GM12878 (cell line): ENCODE data around the gene DPF3. TPM values are rescaled to one million over a fixed set of nuclear protein-coding genes. Genes with fewer than 3 reads are reported as not detected.

Source experiments
- ATAC-seq: fragments of 200-7000 bp; cut with Tn5 transposase; 3 replicates; pipeline ENCODE4 v1.9.1; 2020; ENCODE audit warnings: mild to moderate bottlenecking, moderate library complexity
- BruUV-seq: library from RNA; stranded (reverse); fragments of 400-500 nt; replicated peaks from 2 replicates; lab custom pipeline; 2021; lab: Mats Ljungman, UMichigan
- CTCF ChIA-PET: fragments of 300-600 bp; sonication (Branson Sonifier 250); formaldehyde crosslinking; extraction: SDS; loops from one replicate; lab custom pipeline; 2021; ENCODE audit warnings: inconsistent platforms; lab: Yijun Ruan, JAX
- POLR2A ChIA-PET: fragments of 350-600 bp; formaldehyde crosslinking; extraction: SDS; loops from one replicate; lab custom pipeline; 2021; ENCODE audit warnings: inconsistent platforms; lab: Charles Lee
- RAD21 ChIA-PET: fragments of 300-600 bp; sonication (Branson Sonifier 250); formaldehyde crosslinking; loops from one replicate; lab custom pipeline; 2023; ENCODE audit warnings: antibody characterized with exemption; ENCODE audit not compliant: unreplicated experiment; lab: Charles Lee
- SMC1A ChIA-PET: fragments of 300-600 bp; sonication (Branson Sonifier 250); formaldehyde crosslinking; loops from one replicate; lab custom pipeline; 2023; ENCODE audit not compliant: unreplicated experiment, uncharacterized antibody; lab: Charles Lee
- DNase-seq: peaks from one replicate; pipeline ENCODE4 v3.0.0-alpha.2; 2011; ENCODE audit warnings: low read depth, low spot score
- FAIRE-seq: peaks from 3 replicates; lab custom pipeline; 2011; peaks lifted over from hg19 to GRCh38; lab: Jason Lieb, UNC
- H2AFZ ChIP-seq: 2 replicates; pipeline ENCODE4 v1.6.0; 2011; ENCODE audit warnings: low read depth, low read length, control low read depth; ENCODE audit not compliant: control insufficient read depth
- H3K27ac ChIP-seq: 2 replicates; pipeline ENCODE4 v1.5.1; 2011; ENCODE audit warnings: control low read depth; ENCODE audit not compliant: control insufficient read depth, insufficient read depth
- H3K27me3 ChIP-seq, 2 experiments: replicated peaks in 1 of 2; 2 replicates each; pipeline versions ENCODE4 v1.6.0 to v1.6.1; 2011; ENCODE audit warnings: low read length in 1 of 2; ENCODE audit not compliant: control insufficient read depth in 2 of 2, insufficient read depth in 2 of 2
- H3K36me3 ChIP-seq, 2 experiments: 2 replicates each; pipeline ENCODE4 v1.5.1; 2011; ENCODE audit warnings: low read length in 1 of 2; ENCODE audit not compliant: control insufficient read depth in 2 of 2, insufficient read depth in 2 of 2
- H3K4me1 ChIP-seq: 2 replicates; pipeline ENCODE4 v1.6.1; 2011; ENCODE audit warnings: mild to moderate bottlenecking, low read length, moderate library complexity, mixed read lengths; ENCODE audit not compliant: control insufficient read depth, insufficient read depth
- H3K4me2 ChIP-seq: 2 replicates; pipeline ENCODE4 v1.6.0; 2011; ENCODE audit warnings: control low read depth; ENCODE audit not compliant: control insufficient read depth, insufficient read depth
- H3K4me3 ChIP-seq: fragments of 200-600 bp; sonication (generic); 2 replicates; pipeline ENCODE4 v1.5.1; 2016
- H3K79me2 ChIP-seq: 2 replicates; pipeline ENCODE4 v1.6.0; 2011; ENCODE audit warnings: low read length; ENCODE audit not compliant: control insufficient read depth, insufficient read depth
- H3K9ac ChIP-seq: 2 replicates; pipeline ENCODE4 v1.8.0; 2011; ENCODE audit warnings: low read length, control low read depth, mixed read lengths; ENCODE audit not compliant: control insufficient read depth, insufficient read depth
- H3K9me3 ChIP-seq: replicated peaks from 3 replicates; pipeline ENCODE4 v1.5.1; 2011; ENCODE audit warnings: mild to moderate bottlenecking, low read length; ENCODE audit not compliant: control insufficient read depth, insufficient read depth
- H4K20me1 ChIP-seq: 2 replicates; pipeline ENCODE4 v1.6.0; 2011; ENCODE audit not compliant: control insufficient read depth, insufficient read depth
- ASH2L ChIP-seq: fragments of 300-600, 200-600 bp; sonication (generic); IDR thresholded peaks from 2 replicates; pipeline ENCODE4 v1.6.1; 2017; ENCODE audit warnings: low read depth, mild to moderate bottlenecking, borderline replicate concordance
- CBX3 ChIP-seq: fragments of 200-600 bp; sonication (generic); IDR thresholded peaks from 2 replicates; pipeline ENCODE4 v1.6.1; 2016; ENCODE audit warnings: low read depth, borderline replicate concordance
- CEBPZ ChIP-seq: fragments of 150-350 bp; IDR thresholded peaks from 2 replicates; pipeline ENCODE4 v1.6.1; 2016; ENCODE audit warnings: low read depth, low read length
- IRF5 ChIP-seq: fragments of 450-650 bp; IDR thresholded peaks from 2 replicates; pipeline ENCODE4 v1.6.1; 2017; ENCODE audit warnings: borderline replicate concordance
- RELB ChIP-seq: fragments of 450-650 bp; IDR thresholded peaks from 2 replicates; pipeline ENCODE4 v1.6.1; 2017; ENCODE audit warnings: low read depth, mild to moderate bottlenecking, moderate library complexity
- SMC3 ChIP-seq: IDR thresholded peaks from 2 replicates; pipeline ENCODE4 v1.6.1; 2011; ENCODE audit warnings: low read length, improper control_type of control experiment, borderline replicate concordance
- USF1 ChIP-seq: IDR thresholded peaks from 2 replicates; pipeline ENCODE4 v1.6.1; 2011; ENCODE audit warnings: borderline replicate concordance, low read depth, mild to moderate bottlenecking, moderate library complexity, mixed read lengths, low read length; ENCODE audit not compliant: insufficient read depth; ENCODE audit errors: extremely low read length
- ZBTB11 ChIP-seq: fragments of 450-650 bp; formaldehyde crosslinking; IDR thresholded peaks from 2 replicates; pipeline ENCODE4 v1.5.0; 2022; ENCODE audit warnings: mild to moderate bottlenecking, missing genetic modification characterization
- ZNF274 ChIP-seq: IDR thresholded peaks from one replicate; pipeline ENCODE4 v1.8.0; 2011; ENCODE audit not compliant: insufficient read length, insufficient read depth
- WGBS: methylation state at CpG from one replicate; pipeline ENCODE4 v1.1.6; 2016; ENCODE audit warnings: low lambda C conversion rate; ENCODE audit not compliant: insufficient replicate concordance, insufficient coverage; ENCODE audit errors: missing lambda C conversion rate; 5-methylcytosine and 5-hydroxymethylcytosine counted together
- in situ Hi-C: fragments of 300-500 bp; cut with MboI; formaldehyde crosslinking; loops from 9 replicates; pipeline ENCODE4 v1.14.3; 2018; ENCODE audit warnings: mixed read lengths
- intact Hi-C: fragments of 100-400 bp; cut with micrococcal nuclease; formaldehyde crosslinking; loops from one replicate; pipeline ENCODE4 v1.14.2; 2022; ENCODE audit not compliant: unreplicated experiment
- polyA plus RNA-seq, 11 experiments: library from polyadenylated mRNA; depleted of rRNA in 4 of 11; unstranded in 6 of 11; stranded (reverse) in 5 of 11; fragments of >200 nt; fragmentation: Nextera tagmentation in 4 of 11; fragmentation: Illumina TruSeq in 1 of 11; extraction: Ambion mirVana in 4 of 11; extraction: Trizol in 1 of 11; gene quantifications; 1 replicate in 1 of 11; 2 replicates in 10 of 11; pipeline versions ENCODE4 v1.2.1 to v1.2.3, GENCODE V29; 2011 to 2016; ENCODE audit warnings: inconsistent platforms in 2 of 11, missing spikeins in 2 of 11, low read depth in 1 of 11
- total RNA-seq, 4 experiments: library from RNA; depleted of rRNA in 3 of 4; stranded (reverse); fragments of >200 nt in 3 of 4; fragmentation: Illumina TruSeq in 1 of 4; extraction: Trizol in 1 of 4; gene quantifications; 2 replicates each; pipeline versions ENCODE4 v1.2.1 to v1.2.3, GENCODE V29; 2013 to 2021

The DPF3 gene
- total and polyA plus RNA-seq, 10 of the 15 experiments (the other 5 are each of a cell fraction or from before 2014, with no cell fraction given) = 0.69 to 8.0 (median 2.2) TPM

GRCh38 chr14:72779679-72780078 lies 114.2 kb downstream of the DPF3 start:
- Histone ChIP-seq H3K27me3 (no peaks in the 10 kb centered on the region), H3K4me1 (peaks cover 7% of the 10 kb centered on the region), H3K9ac (no peak overlapping the region), H3K4me3 (no peak overlapping the region), H3K36me3 (no peaks in the 10 kb centered on the region), H3K27ac (no peak overlapping the region), H3K9me3 (peaks cover 4% of the 10 kb centered on the region; the same call in 1 of the 3 replicates), H3K4me2 (no peak overlapping the region), H2AFZ (no peak overlapping the region), H3K79me2 (no peaks in the 10 kb centered on the region), H4K20me1 (no peaks in the 10 kb centered on the region)
- DNase-seq (no peak), ATAC-seq (no peak), FAIRE-seq (no peak)
- SMC1A ChIA-PET = interaction anchor here (1.6 kb wide), 1 partner anchor 9 kb away, joined by 4 read pairs; no protein-coding TSS in a partner anchor
- CTCF ChIA-PET = no interaction called here
- BruUV-seq = no TSS peak
- TF ChIP-seq IRF5 (no peak), ASH2L (no peak), RELB (no peak), CEBPZ (no peak), ZBTB11 (CRISPR knock-in tag) (no peak), CBX3 (no peak), SMC3 (no peak), ZNF274 (no peak), USF1 (no peak)
- POLR2A ChIA-PET = interaction anchor here (1.5 kb wide), 1 partner anchor 9 kb away, joined by 3 read pairs; no protein-coding TSS in a partner anchor
- intact Hi-C loops (no loop called here), in situ Hi-C loops (no loop called here)
- 100% methylated on average over 2 of the region's 2 CpGs for WGBS
- RAD21 ChIA-PET = interaction anchor here (1.3 kb wide), 1 partner anchor 114 kb away, joined by 3 read pairs; the partner anchor contains the start of gene DPF3
